ENCODE results near the gene LCE2B.
"Not testable (repeated sequence)": the region's sequence is repeated elsewhere in the genome, so short reads cannot be mapped to it uniquely, and the experiment has no call there.

LCE2B gene

GRCh38 chr1:152685823-152686222 is at the start of gene LCE2B:
TSS of gene LCE2B (plus strand) at chr1:152686123. CDS start at chr1:152686844, 721 bp downstream.
- H3K36me3 ChIP-seq (replicated peaks); DNase-seq; H3K27ac ChIP-seq; in situ Hi-C loops (cut with HindIII; ENCODE audit: low pct_ligation_motif_present, low sequenced_read_pairs); H3K27me3 ChIP-seq (replicated peaks); H3K4me3 ChIP-seq (ENCODE audit: low read depth, low read length): not testable (repeated sequence)

DNA sequence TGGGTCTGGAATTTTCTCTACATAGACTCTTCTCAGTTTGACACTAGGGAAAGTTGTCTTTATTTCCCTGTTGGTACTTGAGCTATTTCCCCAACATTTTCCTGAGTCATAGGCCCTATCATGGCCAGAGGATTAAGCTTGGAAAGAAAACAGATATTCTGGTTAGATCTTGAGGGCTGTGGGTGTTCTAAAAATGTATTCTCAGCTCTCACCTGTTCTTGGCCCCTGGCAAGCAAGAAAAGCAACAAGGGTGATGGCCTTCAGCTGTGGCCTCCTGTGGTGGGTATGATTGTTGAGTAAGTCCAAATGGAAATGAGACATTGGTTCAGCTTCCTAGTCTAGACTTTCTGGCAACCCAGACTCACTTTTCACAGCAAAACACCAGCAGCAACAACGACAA is 45.6 kb upstream of the LCE2B start:
- Histone ChIP-seq H3K27me3 (replicated peaks) (no peaks in the 10 kb centered on the region), H3K4me3 (ENCODE audit: low read depth, low read length) (no peak overlapping the region), H3K36me3 (replicated peaks) (no peaks in the 10 kb centered on the region), H3K27ac (no peak overlapping the region)
- no peak for DNase-seq
- TF ChIP-seq, protein P1, sequence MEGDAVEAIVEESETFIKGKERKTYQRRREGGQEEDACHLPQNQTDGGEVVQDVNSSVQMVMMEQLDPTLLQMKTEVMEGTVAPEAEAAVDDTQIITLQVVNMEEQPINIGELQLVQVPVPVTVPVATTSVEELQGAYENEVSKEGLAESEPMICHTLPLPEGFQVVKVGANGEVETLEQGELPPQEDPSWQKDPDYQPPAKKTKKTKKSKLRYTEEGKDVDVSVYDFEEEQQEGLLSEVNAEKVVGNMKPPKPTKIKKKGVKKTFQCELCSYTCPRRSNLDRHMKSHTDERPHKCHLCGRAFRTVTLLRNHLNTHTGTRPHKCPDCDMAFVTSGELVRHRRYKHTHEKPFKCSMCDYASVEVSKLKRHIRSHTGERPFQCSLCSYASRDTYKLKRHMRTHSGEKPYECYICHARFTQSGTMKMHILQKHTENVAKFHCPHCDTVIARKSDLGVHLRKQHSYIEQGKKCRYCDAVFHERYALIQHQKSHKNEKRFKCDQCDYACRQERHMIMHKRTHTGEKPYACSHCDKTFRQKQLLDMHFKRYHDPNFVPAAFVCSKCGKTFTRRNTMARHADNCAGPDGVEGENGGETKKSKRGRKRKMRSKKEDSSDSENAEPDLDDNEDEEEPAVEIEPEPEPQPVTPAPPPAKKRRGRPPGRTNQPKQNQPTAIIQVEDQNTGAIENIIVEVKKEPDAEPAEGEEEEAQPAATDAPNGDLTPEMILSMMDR (IDR thresholded peaks at IDR 0.05; ENCODE audit: low read depth, low read length, missing control alignments) = no peak
- in situ Hi-C loops (cut with HindIII; ENCODE audit: low pct_ligation_motif_present, low sequenced_read_pairs) = no loop called here

- TF ChIP-seq, protein P1 (IDR thresholded peaks at IDR 0.05; ENCODE audit: low read depth, low read length, missing control alignments) = no peak
- in situ Hi-C loops (cut with HindIII; ENCODE audit: low pct_ligation_motif_present, low sequenced_read_pairs) = no loop called here
- Histone ChIP-seq H3K36me3 (replicated peaks) (no peaks in the 10 kb centered on the region), H3K27ac (no peak overlapping the region), H3K27me3 (replicated peaks) (no peaks in the 10 kb centered on the region), H3K4me3 (ENCODE audit: low read depth, low read length) (no peak overlapping the region)
- no peak for DNase-seq
Measured at GRCh38 chr1:152643945-152644344, 42.0 kb upstream of the LCE2B start.

DNA sequence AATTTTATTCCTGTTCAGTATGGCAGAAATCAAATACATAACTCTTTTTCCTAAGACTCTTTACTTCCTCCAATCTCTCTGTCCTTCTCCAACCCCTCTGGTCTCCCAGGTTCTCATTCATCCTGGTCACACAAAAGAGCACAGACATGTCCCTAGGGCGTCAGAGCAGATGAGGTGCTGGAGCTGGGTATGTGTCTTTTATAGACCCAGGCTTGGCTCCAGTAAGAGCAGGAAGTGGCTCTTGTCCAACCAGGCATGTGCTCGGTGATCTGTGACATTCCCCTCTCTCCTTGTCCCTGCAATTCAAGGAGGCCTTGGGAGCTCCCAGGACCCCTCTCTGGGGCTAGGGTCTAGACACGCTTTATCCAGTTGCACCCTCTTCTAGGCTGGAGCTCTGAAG is 40.8 kb upstream of the LCE2B start:
- in situ Hi-C loops (cut with HindIII; ENCODE audit: low pct_ligation_motif_present, low sequenced_read_pairs) = no loop called here
- no peak overlapping the region for H3K27ac ChIP-seq
- TF ChIP-seq, protein P1 (IDR thresholded peaks at IDR 0.05; ENCODE audit: low read depth, low read length, missing control alignments) = no peak
- no peak for DNase-seq
- H3K36me3 ChIP-seq (replicated peaks) = no peaks in the 10 kb centered on the region
- H3K27me3 ChIP-seq (replicated peaks) = no peaks in the 10 kb centered on the region
- H3K4me3 ChIP-seq (ENCODE audit: low read depth, low read length) = no peak overlapping the region

DNA sequence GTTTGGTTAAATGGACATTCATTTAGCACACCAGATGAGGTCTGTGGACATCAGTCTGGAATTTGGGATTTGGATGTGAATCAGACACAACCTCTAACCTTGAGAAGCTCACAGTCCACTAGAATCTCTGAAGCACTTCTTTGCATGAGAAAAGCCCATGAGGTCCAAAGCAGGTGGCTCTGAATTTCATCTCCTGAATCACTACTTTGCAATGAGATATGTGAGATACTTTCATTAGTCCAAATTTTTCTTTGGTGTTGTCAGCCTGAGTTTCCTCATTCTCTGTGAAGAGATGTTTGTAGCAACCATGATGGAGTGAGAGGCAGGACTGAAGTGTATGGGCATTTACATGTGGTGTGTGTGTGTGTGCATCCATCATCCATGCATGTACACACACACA is 39.3 kb upstream of the LCE2B start:
- H3K36me3 ChIP-seq (replicated peaks) = no peaks in the 10 kb centered on the region
- H3K27ac ChIP-seq = no peak overlapping the region
- no peak for DNase-seq
- H3K27me3 ChIP-seq (replicated peaks) = no peaks in the 10 kb centered on the region
- in situ Hi-C loops (cut with HindIII; ENCODE audit: low pct_ligation_motif_present, low sequenced_read_pairs) = no loop called here
- no peak overlapping the region for H3K4me3 ChIP-seq (ENCODE audit: low read depth, low read length)
- TF ChIP-seq, protein P1 (IDR thresholded peaks at IDR 0.05; ENCODE audit: low read depth, low read length, missing control alignments) = no peak

DNA sequence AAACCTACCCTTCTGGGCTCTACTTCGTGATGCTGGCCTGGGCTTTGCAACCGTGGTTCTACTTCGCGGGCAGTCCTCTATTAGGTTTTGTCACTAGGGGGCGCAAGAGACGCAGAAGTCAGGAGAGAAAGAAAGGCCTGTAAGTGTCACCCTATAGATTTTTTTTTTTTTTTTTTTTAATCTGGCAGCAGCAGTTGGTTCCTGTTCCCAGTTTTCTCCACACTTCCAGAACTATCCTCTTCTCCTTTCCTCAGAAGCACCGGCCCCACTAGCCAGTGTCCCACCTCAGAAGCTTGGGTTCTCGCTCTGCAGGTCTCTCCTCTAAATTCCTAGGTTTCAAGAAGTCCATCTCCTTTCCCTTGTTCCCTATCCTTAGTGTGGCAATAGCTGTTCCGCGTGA is 31.8 kb upstream of the LCE2B start:
- no peak overlapping the region for H3K27ac ChIP-seq
- in situ Hi-C loops (cut with HindIII; ENCODE audit: low pct_ligation_motif_present, low sequenced_read_pairs) = no loop called here
- H3K36me3 ChIP-seq (replicated peaks) = no peaks in the 10 kb centered on the region
- TF ChIP-seq, protein P1 (IDR thresholded peaks at IDR 0.05; ENCODE audit: low read depth, low read length, missing control alignments) = peak; percentile 81
- peak; percentile 47 for DNase-seq
- H3K27me3 ChIP-seq (replicated peaks) = no peaks in the 10 kb centered on the region
- no peak overlapping the region for H3K4me3 ChIP-seq (ENCODE audit: low read depth, low read length)

Measured in brain microvascular endothelial cell (primary cell).